H1 (cell line): ENCODE results near the gene ZBTB24. TPM values are rescaled to one million over a fixed set of nuclear protein-coding genes. Genes with fewer than 3 reads are reported as not detected.
A peak's percentile ranks its signal among the peaks of the same experiment; 100 is the strongest.

ENCODE experiments used
- CTCF ChIA-PET: fragments of 300-600 bp; sonication (Branson Sonifier 250); formaldehyde crosslinking; loops from one replicate; lab custom pipeline; 2021; ENCODE audit not compliant: partially characterized antibody; lab: Charles Lee
- POLR2A ChIA-PET: fragments of 300-600 bp; sonication (Branson Sonifier 250); formaldehyde crosslinking; loops from one replicate; lab custom pipeline; 2021; ENCODE audit warnings: inconsistent platforms; ENCODE audit not compliant: partially characterized antibody; lab: Charles Lee
- DNase-seq, 2 experiments: peaks; one replicate each; pipeline versions ENCODE4 v3.0.0 to v3.0.0-alpha.2; 2010 to 2022; ENCODE audit warnings: low spot score in 2 of 2, low read depth in 1 of 2, mixed read lengths in 1 of 2
- FAIRE-seq: peaks from 2 replicates; lab custom pipeline; 2011; peaks lifted over from hg19 to GRCh38; lab: Jason Lieb, UNC
- H2AFZ ChIP-seq: 2 replicates; pipeline ENCODE4 v1.8.1; 2012; ENCODE audit warnings: low read length, inconsistent platforms
- H2AK5ac ChIP-seq: 2 replicates; pipeline ENCODE4 v1.6.1; 2013; ENCODE audit warnings: low read depth, low read length
- H2BK120ac ChIP-seq: replicated peaks from 2 replicates; pipeline ENCODE3; 2013; ENCODE audit warnings: low read depth, low read length, inconsistent platforms
- H2BK12ac ChIP-seq: 2 replicates; pipeline ENCODE4 v1.6.1; 2013; ENCODE audit warnings: low read depth, low read length
- H2BK15ac ChIP-seq: 2 replicates; pipeline ENCODE4 v1.6.1; 2013; ENCODE audit warnings: low read length
- H2BK20ac ChIP-seq: 2 replicates; pipeline ENCODE4 v1.6.1; 2013; ENCODE audit warnings: low read length
- H2BK5ac ChIP-seq: 2 replicates; pipeline ENCODE4 v1.6.1; 2013; ENCODE audit warnings: low read depth, low read length
- H3K14ac ChIP-seq: 2 replicates; pipeline ENCODE4 v1.6.1; 2013; ENCODE audit warnings: inconsistent platforms; ENCODE audit not compliant: insufficient read length
- H3K18ac ChIP-seq: 2 replicates; pipeline ENCODE4 v1.6.1; 2013; ENCODE audit warnings: low read length; ENCODE audit errors: extremely low read depth
- H3K23ac ChIP-seq: 2 replicates; pipeline ENCODE4 v1.6.1; 2013; ENCODE audit warnings: inconsistent platforms; ENCODE audit not compliant: insufficient read length
- H3K23me2 ChIP-seq: 2 replicates; pipeline ENCODE4 v1.6.1; 2013; ENCODE audit warnings: low read depth, low read length
- H3K27ac ChIP-seq: 2 replicates; pipeline ENCODE4 v1.6.1; 2011; ENCODE audit warnings: low read depth, low read length, inconsistent platforms
- H3K27me3 ChIP-seq, 4 experiments: replicated peaks in 1 of 4; 1 replicate in 1 of 4; 2 replicates in 3 of 4; pipeline versions ENCODE4 v1.6.1 to v1.8.1; 2011 to 2013; ENCODE audit warnings: low read length in 3 of 4, mild to moderate bottlenecking in 3 of 4, inconsistent platforms in 2 of 4, mixed read lengths in 2 of 4, moderate library complexity in 1 of 4; ENCODE audit not compliant: control insufficient read depth in 3 of 4, insufficient read depth in 3 of 4; ENCODE audit errors: extremely low read depth in 1 of 4
- H3K36me3 ChIP-seq, 4 experiments: 2 replicates each; pipeline versions ENCODE4 v1.6.1 to v1.8.1; 2011 to 2013; ENCODE audit warnings: mild to moderate bottlenecking in 4 of 4, low read length in 3 of 4, moderate library complexity in 2 of 4, control low read depth in 1 of 4, inconsistent platforms in 1 of 4; ENCODE audit not compliant: insufficient read depth in 4 of 4, control insufficient read depth in 2 of 4
- H3K4ac ChIP-seq: replicated peaks from 2 replicates; pipeline ENCODE3; 2013; ENCODE audit warnings: low read length, low read depth, mixed read lengths, inconsistent platforms; ENCODE audit not compliant: insufficient read length
- H3K4me1 ChIP-seq, 4 experiments: replicated peaks in 1 of 4; 1 replicate in 1 of 4; 2 replicates in 3 of 4; pipeline versions ENCODE4 v1.6.1 to v1.8.1; 2011 to 2013; ENCODE audit warnings: low read length in 3 of 4, inconsistent platforms in 2 of 4, mixed read lengths in 1 of 4; ENCODE audit not compliant: insufficient read depth in 4 of 4, control insufficient read depth in 3 of 4
- H3K4me2 ChIP-seq, 2 experiments: 2 replicates each; pipeline versions ENCODE4 v1.6.1 to v1.8.1; 2011 to 2013; ENCODE audit warnings: low read depth in 2 of 2, low read length in 2 of 2, control low read depth in 1 of 2, inconsistent platforms in 1 of 2, mild to moderate bottlenecking in 1 of 2; ENCODE audit not compliant: insufficient read depth in 1 of 2
- H3K4me3 ChIP-seq, 4 experiments: fragments of 200-600, 300-600 bp in 1 of 4; sonication (generic), shearing (Covaris generic), sonication (Bioruptor Twin) in 1 of 4; 2 replicates each; pipeline versions ENCODE4 v1.5.1 to v1.8.1; 2011 to 2016; ENCODE audit warnings: low read length in 4 of 4, low read depth in 3 of 4, control low read depth in 2 of 4, inconsistent platforms in 2 of 4, mild to moderate bottlenecking in 2 of 4, mixed read lengths in 1 of 4, moderate library complexity in 1 of 4; ENCODE audit not compliant: insufficient read depth in 2 of 4; ENCODE audit errors: extremely low read depth in 1 of 4
- H3K56ac ChIP-seq: replicated peaks from 2 replicates; pipeline ENCODE3; 2013; ENCODE audit warnings: low read depth, mild to moderate bottlenecking, mixed read lengths, low read length, inconsistent platforms; ENCODE audit not compliant: insufficient read length
- H3K79me1 ChIP-seq: 2 replicates; pipeline ENCODE4 v1.6.1; 2013; ENCODE audit warnings: low read depth, low read length, control low read depth
- H3K79me2 ChIP-seq, 2 experiments: 2 replicates each; pipeline versions ENCODE4 v1.6.1 to v1.8.1; 2012 to 2013; ENCODE audit warnings: low read length in 2 of 2, mild to moderate bottlenecking in 2 of 2, inconsistent platforms in 1 of 2; ENCODE audit not compliant: insufficient read depth in 2 of 2, control insufficient read depth in 1 of 2
- H3K9ac ChIP-seq, 4 experiments: replicated peaks in 1 of 4; 1 replicate in 1 of 4; 2 replicates in 3 of 4; pipeline versions ENCODE4 v1.6.1 to v1.8.1; 2011 to 2013; ENCODE audit warnings: low read depth in 3 of 4, low read length in 3 of 4, control low read depth in 2 of 4, mild to moderate bottlenecking in 2 of 4, moderate library complexity in 2 of 4, inconsistent platforms in 1 of 4; ENCODE audit errors: extremely low read depth in 1 of 4
- H3K9me3 ChIP-seq, 2 experiments: 2 replicates each; pipeline versions ENCODE4 v1.6.1 to v1.8.1; 2012 to 2013; ENCODE audit warnings: mild to moderate bottlenecking in 2 of 2, moderate library complexity in 2 of 2, control low read depth in 1 of 2, inconsistent platforms in 1 of 2, low read depth in 1 of 2, low read length in 1 of 2, mixed read lengths in 1 of 2; ENCODE audit not compliant: insufficient read depth in 2 of 2
- H4K20me1 ChIP-seq, 2 experiments: replicated peaks in 1 of 2; 2 replicates each; pipeline versions ENCODE3 to v1.8.1; 2011 to 2013; ENCODE audit warnings: inconsistent platforms in 2 of 2, low read length in 2 of 2, mild to moderate bottlenecking in 1 of 2; ENCODE audit not compliant: insufficient read depth in 2 of 2, control insufficient read depth in 1 of 2
- H4K5ac ChIP-seq: 2 replicates; pipeline ENCODE4 v1.6.1; 2013; ENCODE audit warnings: low read length, low read depth, mixed read lengths, inconsistent platforms; ENCODE audit not compliant: insufficient read length
- H4K8ac ChIP-seq: 2 replicates; pipeline ENCODE4 v1.8.0; 2013; ENCODE audit warnings: mild to moderate bottlenecking, moderate library complexity, low read length, inconsistent platforms; ENCODE audit not compliant: insufficient read depth; ENCODE audit errors: extremely low read depth
- H4K91ac ChIP-seq: replicated peaks from 2 replicates; pipeline ENCODE3; 2013; ENCODE audit warnings: low read length, mixed read lengths, inconsistent platforms; ENCODE audit not compliant: insufficient read length
- CTBP2 ChIP-seq: IDR thresholded peaks from 2 replicates; pipeline ENCODE4 v1.7.0; 2011; ENCODE audit warnings: borderline replicate concordance, mild to moderate bottlenecking, moderate library complexity, mixed read lengths, low read length; ENCODE audit not compliant: insufficient read depth, insufficient read length
- EGR1 ChIP-seq: IDR thresholded peaks from 2 replicates; pipeline ENCODE4 v1.6.1; 2011; ENCODE audit warnings: low read depth, low read length, borderline replicate concordance
- PHF8 ChIP-seq: fragments of 200-600 bp; sonication (generic); conservative IDR thresholded peaks from 2 replicates; pipeline ENCODE4 v1.7.1; 2012; ENCODE audit warnings: low read depth, mild to moderate bottlenecking, inconsistent platforms, low read length, moderate library complexity
- RNF2 ChIP-seq: fragments of 200-900, 300-1000 bp; sonication (generic); IDR thresholded peaks from 2 replicates; pipeline ENCODE4 v1.7.1; 2016; ENCODE audit warnings: borderline replicate concordance, low read depth, mild to moderate bottlenecking, antibody characterized with exemption, low read length; ENCODE audit not compliant: poor library complexity, severe bottlenecking; ENCODE audit errors: missing control alignments
- WGBS, 2 experiments: shearing (Covaris generic) in 1 of 2; methylation state at CpG; one replicate each; pipeline versions ENCODE4 v1.1.6 to v1.1.7; 2013 to 2015; ENCODE audit warnings: low lambda C conversion rate in 2 of 2, mixed read lengths in 2 of 2, inconsistent platforms in 1 of 2, low coverage in 1 of 2, missing lambda C conversion rate in 1 of 2; ENCODE audit not compliant: insufficient replicate concordance in 2 of 2, insufficient coverage in 1 of 2, insufficient read length in 1 of 2; ENCODE audit errors: extremely low coverage in 1 of 2, missing lambda C conversion rate in 1 of 2; 5-methylcytosine and 5-hydroxymethylcytosine counted together
- polyA plus RNA-seq, 7 experiments: library from polyadenylated mRNA; depleted of rRNA in 3 of 7; stranded (reverse) in 5 of 7; unstranded in 2 of 7; fragments of >200 nt in 5 of 7; fragments of 200-250 nt in 2 of 7; gene quantifications; 1 replicate in 5 of 7; 2 replicates in 1 of 7; 4 replicates in 1 of 7; pipeline versions ENCODE4 v1.2.1 to v1.2.3, GENCODE V29; 2011 to 2013; ENCODE audit warnings: missing spikeins in 2 of 7, mixed read lengths in 2 of 7
- total RNA-seq: library from RNA; stranded (reverse); fragmentation: NEBNext Ultra II Directional; extraction: Animal tissue kit (Norgen Biotek cat#: 25700); gene quantifications from 2 replicates; pipeline ENCODE4 v1.2.1, GENCODE V29; 2021
- TF ChIP-seq, protein P1 (sequence below): IDR thresholded peaks from 2 replicates; pipeline ENCODE4 v1.6.1; 2012; ENCODE audit warnings: inconsistent platforms

Gene ZBTB24
- total and polyA plus RNA-seq, 2 of the 8 experiments (the other 6 are each of a cell fraction or from before 2014, with no cell fraction given): 7.5 to 21.0 TPM

DNA sequence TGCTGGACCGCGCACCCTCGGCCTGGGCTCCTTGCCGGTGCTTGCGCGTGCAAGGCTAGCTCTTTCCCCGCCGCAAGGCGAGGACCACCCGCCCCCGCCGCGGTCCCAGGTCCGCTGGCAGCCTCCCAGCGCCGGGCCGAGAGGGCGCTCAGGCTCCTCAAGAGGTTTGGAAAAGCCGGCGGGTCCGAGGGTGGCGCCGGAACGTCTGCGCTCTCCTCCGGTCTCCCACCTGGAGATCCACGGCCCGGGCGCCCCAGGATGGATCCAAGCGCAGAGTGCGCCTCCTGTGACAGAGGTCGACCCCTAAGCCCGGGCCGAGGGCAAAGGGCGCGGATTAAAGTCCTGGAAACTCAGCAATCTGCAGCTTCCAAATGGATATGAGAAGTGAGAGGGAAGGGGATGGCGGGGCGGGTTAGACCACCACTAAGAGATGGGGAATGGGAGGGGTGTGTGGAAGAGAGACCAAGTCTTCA is 26.9 kb downstream of the ZBTB24 start:
- FAIRE-seq (no peak), DNase-seq (no peak)
- peak overlapping the region; percentile 87 to 88 for H3K4me2 ChIP-seq
- H2BK20ac ChIP-seq: no peak overlapping the region
- no peak overlapping the region for H2AK5ac ChIP-seq
- H2BK15ac ChIP-seq: no peak overlapping the region
- H2BK12ac ChIP-seq: no peak overlapping the region
- H3K27ac ChIP-seq: no peak overlapping the region
- peak overlapping the region; percentile 64; the same call in 1 of the 2 replicates for H3K18ac ChIP-seq
- TF ChIP-seq RNF2: peak; percentile 36
- peak; percentile 17; the same call in 1 of the 2 replicates for TF ChIP-seq PHF8
- TF ChIP-seq, protein P1, sequence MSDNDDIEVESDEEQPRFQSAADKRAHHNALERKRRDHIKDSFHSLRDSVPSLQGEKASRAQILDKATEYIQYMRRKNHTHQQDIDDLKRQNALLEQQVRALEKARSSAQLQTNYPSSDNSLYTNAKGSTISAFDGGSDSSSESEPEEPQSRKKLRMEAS: peak; percentile 45; the same call in 1 of the 2 replicates
- TF ChIP-seq CTBP2: peak; percentile 46
- TF ChIP-seq EGR1: no peak
- TF ChIP-seq, all 59 proteins: peak for 4
- CTCF ChIA-PET: interaction anchor here (0.9 to 7.5 kb wide), 6 partner anchors 8 to 855 kb away, joined by 4 to 63 read pairs (median 6); partner anchors contain the start of genes PPIL6 and SMPD2
- Histone ChIP-seq H3K23me2 (peaks cover 8% of the 10 kb centered on the region), H3K56ac (no peak overlapping the region), H2BK120ac (no peak overlapping the region), H3K4ac (no peak overlapping the region), H3K9me3 (no peaks in the 10 kb centered on the region), H4K8ac (peak overlapping the region; percentile 79; the same call in 1 of the 2 replicates), H3K79me1 (no peaks in the 10 kb centered on the region; the same call in 1 of the 2 replicates), H3K9ac (peak overlapping the region in 2 of 4 experiments; percentile 11 to 14; a peak in 1 of 7 replicates), H2AFZ (0 out of 2 replicates have a peak overlapping the region, but pooled peaks have one; percentile 20), H4K20me1 (no peaks in the 10 kb centered on the region), H3K79me2 (no peaks in the 10 kb centered on the region; a peak in 1 of 4 replicates), H4K91ac (peak overlapping the region; percentile 53), H2BK5ac (peak overlapping the region; percentile 27; the same call in 1 of the 2 replicates), H3K4me1 (peaks cover 4 to 17% (median 11%) of the 10 kb centered on the region in 4 experiments), H4K5ac (peak overlapping the region; percentile 46), H3K14ac (no peak overlapping the region), H3K4me3 (peak overlapping the region; percentile 60 to 84 (median 64)), H3K27me3 (no peaks in the 10 kb centered on the region), H3K23ac (no peak overlapping the region), H3K36me3 (peaks cover 0 to 20% (median 9%) of the 10 kb centered on the region in 4 experiments; a peak in 5 of 8 replicates)
- POLR2A ChIA-PET: interaction anchor here (0.6 to 7.5 kb wide), 9 partner anchors 9 to 105 kb away, joined by 3 to 85 read pairs (median 4); partner anchors contain the start of genes PPIL6 and SMPD2
- WGBS, 2 experiments: 5% methylated on average over 38 of the region's 38 CpGs; no CpG with 5 or more reads in 1 of the 2 experiments
